VCaP (cell line): Measurements from ENCODE around the gene OR2S2.

ENCODE experiments used
- H3K27ac ChIP-seq: fragments of 450-650 bp; 2 replicates; pipeline ENCODE4 v1.5.1; 2017
- CTCF ChIP-seq: fragments of 450-650 bp; conservative IDR thresholded peaks from 2 replicates; pipeline ENCODE4 v1.5.1; 2017; ENCODE audit warnings: mild to moderate bottlenecking, moderate library complexity

OR2S2 gene

GRCh38 chr9:35960039-35960655, 2.2 kb upstream of the OR2S2 start:
- TF ChIP-seq CTCF, result no peak
- no peak overlapping the region for H3K27ac ChIP-seq

GRCh38 chr9:35956651-35957050, 1.3 kb downstream of the OR2S2 start:
- H3K27ac ChIP-seq, result no peak overlapping the region
- no peak for TF ChIP-seq CTCF

GRCh38 chr9:35954942-35955546, 2.9 kb downstream of the OR2S2 start:
- peak; percentile 97 for TF ChIP-seq CTCF

GRCh38 chr9:35952526-35953191, 5.3 kb downstream of the OR2S2 start:
- TF ChIP-seq CTCF, result no peak
- no peak overlapping the region for H3K27ac ChIP-seq

More at GRCh38 chr9:35954942-35955546, 2.9 kb downstream of the OR2S2 start:
- no peak overlapping the region for H3K27ac ChIP-seq

- TF ChIP-seq CTCF, result no peak
- no peak overlapping the region for H3K27ac ChIP-seq
These were observed 6.2 kb downstream of the OR2S2 start for GRCh38 chr9:35951736-35952135.

GRCh38 chr9:35948901-35949318, 9.0 kb downstream of the OR2S2 start:
- H3K27ac ChIP-seq, result no peak overlapping the region
- no peak for TF ChIP-seq CTCF

GRCh38 chr9:35948451-35948850, 9.5 kb downstream of the OR2S2 start:
- H3K27ac ChIP-seq, result no peak overlapping the region
- no peak for TF ChIP-seq CTCF
